ENCODE data around the gene MRPL57.
"Not testable (repeated sequence)": the region's sequence is repeated elsewhere in the genome, so short reads cannot be mapped to it uniquely, and the experiment has no call there.

MRPL57 gene

GRCh38 chr13:21164631-21165030 is 11.8 kb upstream of the MRPL57 start:
- no peaks in the 10 kb centered on the region for H3K4me1 ChIP-seq (ENCODE audit: control insufficient read depth, insufficient read depth, low read length)
- no peak overlapping the region for H3K27ac ChIP-seq (ENCODE audit: extremely low read depth, low read depth, low read length)
- ChIA-PET POLR2A (no interaction called here), CTCF (no interaction called here)
- peaks cover 28 to 56% of the 10 kb centered on the region in 2 experiments for H3K36me3 ChIP-seq (ENCODE audit: control insufficient read depth in 2 of 2, insufficient read depth in 1 of 2, low read length in 2 of 2)
- no peak overlapping the region for H3K4me3 ChIP-seq (ENCODE audit: low read depth, low read length)
- no peak for TF ChIP-seq ZNF48 (tag by site-specific recombination; IDR thresholded peaks at IDR 0.05)
- no peak for TF ChIP-seq ZNF138 (tag by site-specific recombination; IDR thresholded peaks at IDR 0.05; ENCODE audit: borderline replicate concordance)
- no peak for TF ChIP-seq YY2 (tag by site-specific recombination; IDR thresholded peaks at IDR 0.05)
- TF ChIP-seq KLF10 (tag by site-specific recombination; IDR thresholded peaks at IDR 0.05) = no peak
- no peak for TF ChIP-seq ZSCAN4 (tag by site-specific recombination; IDR thresholded peaks at IDR 0.05)
- TF ChIP-seq ZNF785 (tag by site-specific recombination; IDR thresholded peaks at IDR 0.05) = no peak
- no peak for TF ChIP-seq ZNF274 (IDR thresholded peaks at IDR 0.05; ENCODE audit: low read length)
- no peak for TF ChIP-seq ZNF274 (tag by site-specific recombination; IDR thresholded peaks at IDR 0.05; ENCODE audit: borderline replicate concordance)
- no peak for TF ChIP-seq PRDM1 (tag by site-specific recombination; IDR thresholded peaks at IDR 0.05)
- TF ChIP-seq ZNF629 (tag by site-specific recombination; IDR thresholded peaks at IDR 0.05) = no peak
- TF ChIP-seq ZNF791 (tag by site-specific recombination; IDR thresholded peaks at IDR 0.05) = no peak
- no peak for TF ChIP-seq ZNF670 (tag by site-specific recombination; IDR thresholded peaks at IDR 0.05; ENCODE audit: low read depth)
- TF ChIP-seq ELK4 (IDR thresholded peaks at IDR 0.05; ENCODE audit: borderline replicate concordance, low read depth, low read length) = no peak
- no peak for TF ChIP-seq ZNF626 (tag by site-specific recombination; IDR thresholded peaks at IDR 0.05)
- TF ChIP-seq YY1 (tag by site-specific recombination; IDR thresholded peaks at IDR 0.05) = no peak
- TF ChIP-seq ZNF747 (tag by site-specific recombination; IDR thresholded peaks at IDR 0.05) = no peak
- H3K9me3 ChIP-seq (ENCODE audit: control insufficient read depth, insufficient read depth, low read depth, low read length) = no peaks in the 10 kb centered on the region

- H3K4me3 ChIP-seq (ENCODE audit: low read depth, low read length); H3K4me1 ChIP-seq (ENCODE audit: control insufficient read depth, insufficient read depth, low read length); H3K27ac ChIP-seq (ENCODE audit: extremely low read depth, low read depth, low read length); H3K9me3 ChIP-seq (ENCODE audit: control insufficient read depth, insufficient read depth, low read depth, low read length): not testable (repeated sequence)
- POLR2A ChIA-PET = interaction anchor here (1.0 kb wide), 1 partner anchor 11 kb away, joined by 4 read pairs; the partner anchor contains the start of genes MRPL57 and SKA3
- CTCF ChIA-PET = interaction anchor here (0.6 to 1.6 kb wide), 2 partner anchors 222 to 1932 kb away, joined by 4 to 8 read pairs; no protein-coding TSS in a partner anchor
- H3K36me3 ChIP-seq (ENCODE audit: control insufficient read depth in 2 of 2, insufficient read depth in 1 of 2, low read length in 2 of 2) = peaks cover 25 to 54% of the 10 kb centered on the region in 2 experiments
Measured at GRCh38 chr13:21165606-21166005, 10.9 kb upstream of the MRPL57 start.

GRCh38 chr13:21171420-21171819 is 5.0 kb upstream of the MRPL57 start:
- ChIA-PET CTCF (interaction anchor here (0.6 kb wide), 2 partner anchors 99 to 308 kb away, joined by 3 to 7 read pairs; no protein-coding TSS in a partner anchor), POLR2A (no interaction called here)
- H3K4me1 ChIP-seq (ENCODE audit: control insufficient read depth, insufficient read depth, low read length) = no peaks in the 10 kb centered on the region
- no peaks in the 10 kb centered on the region for H3K9me3 ChIP-seq (ENCODE audit: control insufficient read depth, insufficient read depth, low read depth, low read length)
- peaks cover 18 to 47% of the 10 kb centered on the region in 2 experiments for H3K36me3 ChIP-seq (ENCODE audit: control insufficient read depth in 2 of 2, insufficient read depth in 1 of 2, low read length in 2 of 2)
- no peak overlapping the region for H3K27ac ChIP-seq (ENCODE audit: extremely low read depth, low read depth, low read length)
- TF ChIP-seq YY1 (tag by site-specific recombination; IDR thresholded peaks at IDR 0.05) = no peak
- TF ChIP-seq ZNF626 (tag by site-specific recombination; IDR thresholded peaks at IDR 0.05) = no peak
- TF ChIP-seq ZNF645 (tag by site-specific recombination; IDR thresholded peaks at IDR 0.05) = no peak
- no peak for TF ChIP-seq ZNF324 (tag by site-specific recombination; IDR thresholded peaks at IDR 0.05)
- no peak overlapping the region for H3K4me3 ChIP-seq (ENCODE audit: low read depth, low read length)

GRCh38 chr13:21173767-21174166 is 2.7 kb upstream of the MRPL57 start:
- peaks cover 19 to 38% of the 10 kb centered on the region in 2 experiments for H3K36me3 ChIP-seq (ENCODE audit: control insufficient read depth in 2 of 2, insufficient read depth in 1 of 2, low read length in 2 of 2)
- H3K4me3 ChIP-seq (ENCODE audit: low read depth, low read length); H3K4me1 ChIP-seq (ENCODE audit: control insufficient read depth, insufficient read depth, low read length); CTCF ChIA-PET; H3K9me3 ChIP-seq (ENCODE audit: control insufficient read depth, insufficient read depth, low read depth, low read length); POLR2A ChIA-PET; H3K27ac ChIP-seq (ENCODE audit: extremely low read depth, low read depth, low read length): not testable (repeated sequence)
